Stimulated activated CD8-positive, alpha-beta memory T cell treated with anti-CD3 and anti-CD28 coated beads, Interleukin-7, amount 100 ng/mL, for 4 hours (primary cell): ENCODE measurements around the gene GDAP2.
"Not testable (repeated sequence)": the region's sequence is repeated elsewhere in the genome, so short reads cannot be mapped to it uniquely, and the experiment has no call there.

Source experiments
- DNase-seq, 2 donors: peaks; one replicate each; pipeline ENCODE4 v3.0.0-alpha.2; 2020; ENCODE audit warnings: low read depth in 2 of 2

GDAP2 gene, protein sequence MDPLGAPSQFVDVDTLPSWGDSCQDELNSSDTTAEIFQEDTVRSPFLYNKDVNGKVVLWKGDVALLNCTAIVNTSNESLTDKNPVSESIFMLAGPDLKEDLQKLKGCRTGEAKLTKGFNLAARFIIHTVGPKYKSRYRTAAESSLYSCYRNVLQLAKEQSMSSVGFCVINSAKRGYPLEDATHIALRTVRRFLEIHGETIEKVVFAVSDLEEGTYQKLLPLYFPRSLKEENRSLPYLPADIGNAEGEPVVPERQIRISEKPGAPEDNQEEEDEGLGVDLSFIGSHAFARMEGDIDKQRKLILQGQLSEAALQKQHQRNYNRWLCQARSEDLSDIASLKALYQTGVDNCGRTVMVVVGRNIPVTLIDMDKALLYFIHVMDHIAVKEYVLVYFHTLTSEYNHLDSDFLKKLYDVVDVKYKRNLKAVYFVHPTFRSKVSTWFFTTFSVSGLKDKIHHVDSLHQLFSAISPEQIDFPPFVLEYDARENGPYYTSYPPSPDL

GRCh38 chr1:117929343-117930172, at the start of gene GDAP2, which contains the start of gene WDR3:
TSS of gene GDAP2 (minus strand) at chr1:117929621. CDS start at chr1:117920357, 9,264 bp downstream.
TSS of gene WDR3 (plus strand) at chr1:117929739. CDS start at chr1:117933320, 3,581 bp downstream.
- DNase-seq = peak; percentile 90 to 92

GRCh38 chr1:117976381-117976780, 47.0 kb upstream of the GDAP2 start:
- DNase-seq = no peak

DNA sequence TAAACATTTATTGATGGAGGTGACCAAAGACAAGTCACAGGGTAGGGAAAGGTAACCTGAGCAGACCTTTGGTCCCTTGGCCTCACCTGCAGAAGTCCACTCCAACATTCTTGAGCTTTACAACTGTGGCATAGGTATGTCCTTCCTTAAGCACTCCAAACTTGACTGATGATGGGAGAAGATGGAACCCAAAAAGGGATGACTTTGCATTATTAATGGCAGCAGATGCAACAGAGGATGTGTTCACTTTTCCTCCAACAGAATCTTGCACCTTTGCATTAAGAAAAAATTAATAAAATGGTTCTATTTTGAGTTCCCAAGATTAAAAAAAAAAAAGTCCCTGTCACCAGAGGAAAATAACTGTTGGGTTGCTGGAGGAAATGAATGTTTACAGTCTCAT, 42.4 kb upstream of the GDAP2 start:
- DNase-seq = no peak

DNA sequence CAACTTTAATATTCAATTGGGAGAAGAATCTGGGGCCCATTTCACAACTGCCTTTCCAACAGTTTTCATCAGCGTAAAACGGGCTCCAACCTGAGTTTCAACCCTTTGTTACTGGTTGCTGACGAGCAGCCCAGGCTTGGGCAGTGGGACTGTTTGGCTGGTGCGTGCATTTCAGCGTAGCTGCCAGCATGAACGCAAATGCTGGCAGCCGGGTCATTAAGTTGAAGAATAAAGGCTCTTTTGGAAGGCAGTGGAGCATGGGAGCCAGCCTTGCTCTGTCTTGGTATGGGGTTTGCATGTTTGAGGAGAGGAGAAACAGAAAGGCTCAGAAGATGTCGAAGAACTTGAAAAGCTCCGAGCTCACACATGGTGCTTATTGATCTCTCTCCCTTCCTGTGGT, 40.8 kb upstream of the GDAP2 start:
- no peak for DNase-seq

DNA sequence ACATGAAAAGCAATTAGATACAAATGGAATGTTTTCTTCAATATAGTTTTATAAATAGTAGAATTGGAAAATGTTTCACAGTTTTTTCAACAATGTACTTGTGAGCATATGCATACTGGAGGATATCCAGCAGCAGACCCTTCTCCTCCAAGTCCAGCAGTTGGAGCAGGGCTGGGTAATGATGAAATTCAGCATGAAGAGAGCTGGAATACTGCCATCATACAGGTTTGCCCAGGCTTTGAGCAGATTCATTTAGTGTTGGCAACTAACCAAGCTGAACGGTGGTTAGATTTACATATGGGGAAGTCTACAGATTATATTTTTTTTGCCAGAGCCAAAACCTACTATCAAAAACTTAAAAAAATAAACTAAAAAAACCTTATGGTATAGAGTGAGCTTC, 38.5 kb upstream of the GDAP2 start:
- DNase-seq = no peak

GRCh38 chr1:117967477-117967876, 38.1 kb upstream of the GDAP2 start:
- no peak for DNase-seq

DNA sequence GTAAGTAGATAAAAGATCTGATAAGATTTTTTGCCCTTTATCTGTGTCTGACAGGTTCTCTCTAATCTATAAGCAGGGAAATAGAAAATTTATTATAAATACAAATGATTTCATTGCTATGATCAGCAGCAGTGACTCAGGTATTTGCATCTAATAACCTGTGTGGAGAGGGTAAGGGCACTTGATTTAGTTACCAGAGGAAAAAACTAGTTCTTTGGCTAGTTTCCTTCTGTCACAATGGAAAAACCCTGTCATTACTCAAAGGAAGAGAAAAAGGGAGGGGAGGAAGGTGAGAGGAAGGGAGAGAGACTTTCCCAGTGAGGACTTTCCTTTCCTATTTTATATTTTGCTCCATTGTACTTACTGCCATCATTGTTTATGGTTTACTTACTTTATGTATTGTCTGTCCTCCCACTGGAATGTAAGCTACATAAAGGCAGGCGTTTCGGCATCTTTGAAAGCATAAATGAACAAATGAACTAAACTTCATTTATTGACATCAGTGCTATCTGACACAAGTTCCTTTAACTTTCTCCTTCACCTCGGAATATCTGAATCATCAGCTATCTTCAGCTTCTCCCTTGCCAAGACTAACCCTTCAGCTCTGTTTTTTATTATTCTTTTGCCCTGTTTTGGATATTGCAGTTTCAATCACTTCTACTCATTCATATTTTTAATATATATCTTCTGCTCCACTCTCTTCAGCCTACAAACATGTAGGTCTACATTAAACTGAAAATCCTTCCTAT, 35.0 kb upstream of the GDAP2 start:
- no peak for DNase-seq

- no peak for DNase-seq
Observed at GRCh38 chr1:117959364-117959763, 29.9 kb upstream of the GDAP2 start.

DNA sequence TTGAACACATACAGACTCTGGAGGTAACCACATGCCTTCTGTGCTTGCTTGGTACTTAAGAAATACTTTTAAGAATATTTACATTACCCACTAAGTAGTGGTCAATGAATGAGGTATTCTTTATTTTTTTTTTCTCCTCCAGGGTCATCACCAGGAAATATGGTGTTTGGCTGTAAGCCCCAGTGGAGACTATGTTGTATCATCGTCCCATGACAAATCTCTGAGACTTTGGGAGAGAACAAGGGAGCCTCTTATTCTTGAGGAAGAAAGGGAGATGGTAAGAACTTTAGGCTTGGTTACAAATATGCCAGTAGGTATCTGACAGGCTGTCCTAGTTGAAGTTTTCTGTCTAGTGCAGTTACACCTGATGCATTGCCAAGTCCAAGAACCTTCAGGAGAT, 23.0 kb upstream of the GDAP2 start:
- DNase-seq = no peak

- no peak for DNase-seq
Observed at GRCh38 chr1:117942293-117942692, 12.9 kb upstream of the GDAP2 start.

DNA sequence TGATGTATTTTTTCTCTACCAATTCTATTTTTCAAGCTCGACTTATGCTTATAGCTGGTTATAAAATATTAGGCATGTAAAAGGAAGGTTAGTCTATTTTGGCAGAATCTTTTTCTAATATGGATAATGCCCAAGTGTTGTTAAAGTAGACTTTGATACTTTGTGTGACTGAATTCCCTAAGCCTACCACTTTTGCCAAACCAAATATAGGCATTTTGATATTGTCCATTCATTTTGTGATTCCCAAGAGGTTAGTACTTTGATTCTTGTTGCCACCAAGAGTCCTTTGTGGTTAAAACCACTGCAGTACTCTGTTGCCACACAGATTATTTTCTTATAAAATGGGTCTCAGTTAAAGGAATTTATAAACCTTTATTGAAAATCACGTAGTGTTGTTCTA, 4.3 kb upstream of the GDAP2 start:
- no peak for DNase-seq

DNA sequence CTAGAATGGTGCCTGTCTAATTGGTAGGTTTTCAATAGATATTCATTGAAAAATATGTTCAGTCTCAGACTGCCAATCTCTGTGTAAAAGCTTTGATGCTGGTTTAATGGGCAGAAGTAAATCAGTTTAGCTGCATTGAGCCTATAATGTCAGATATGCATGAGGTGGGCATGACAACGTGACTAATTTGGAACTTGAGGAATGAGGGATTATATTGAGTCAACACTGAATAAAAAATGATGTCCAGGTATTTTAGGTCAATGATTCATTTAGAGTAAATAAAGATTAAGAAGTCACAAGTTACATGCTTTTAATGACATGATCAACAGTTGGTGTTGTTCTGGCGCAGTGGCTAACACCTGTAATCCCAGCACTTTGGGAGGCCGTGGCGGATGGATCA, 3.2 kb upstream of the GDAP2 start:
- no peak for DNase-seq

GRCh38 chr1:117930484-117930883, 1.1 kb upstream of the GDAP2 start:
- no peak for DNase-seq

DNA sequence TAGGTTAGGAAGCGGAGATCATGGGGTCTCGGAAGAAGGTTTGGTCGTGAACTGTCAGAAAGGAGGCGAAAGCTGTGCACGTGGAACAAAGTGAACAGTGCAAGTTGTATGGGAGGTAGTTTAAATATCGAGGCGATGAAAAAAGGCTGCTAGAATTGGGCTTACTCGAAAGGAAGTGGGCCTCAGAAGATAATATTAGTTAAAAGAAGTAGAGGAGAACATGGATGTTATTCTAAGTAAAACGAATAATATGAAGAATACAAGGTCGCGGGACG, 689 bp upstream of the GDAP2 start:
- no peak for DNase-seq

DNA sequence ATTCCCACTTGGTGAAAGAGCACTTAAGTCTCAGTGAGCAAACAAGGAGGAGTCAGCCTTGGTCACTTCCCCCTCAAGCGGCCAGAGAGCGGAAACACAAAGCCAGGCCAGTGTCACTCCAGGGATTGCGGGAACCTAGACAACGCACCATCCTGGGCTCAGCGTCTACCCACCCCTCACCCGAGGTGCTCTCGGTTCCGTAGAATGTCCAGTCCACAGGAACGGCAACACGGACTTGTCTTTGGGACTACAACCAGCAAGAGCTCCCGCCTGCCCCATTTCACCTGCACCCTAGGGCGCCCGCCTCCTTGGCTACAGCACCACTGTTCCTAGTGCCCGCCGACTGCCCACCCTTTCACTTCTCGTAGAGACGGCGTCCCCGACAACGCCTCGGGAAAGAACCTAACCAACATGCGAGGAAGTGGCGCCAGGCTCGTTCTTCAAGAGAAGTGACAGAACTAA, 509 bp downstream of the GDAP2 start:
- no peak for DNase-seq

DNA sequence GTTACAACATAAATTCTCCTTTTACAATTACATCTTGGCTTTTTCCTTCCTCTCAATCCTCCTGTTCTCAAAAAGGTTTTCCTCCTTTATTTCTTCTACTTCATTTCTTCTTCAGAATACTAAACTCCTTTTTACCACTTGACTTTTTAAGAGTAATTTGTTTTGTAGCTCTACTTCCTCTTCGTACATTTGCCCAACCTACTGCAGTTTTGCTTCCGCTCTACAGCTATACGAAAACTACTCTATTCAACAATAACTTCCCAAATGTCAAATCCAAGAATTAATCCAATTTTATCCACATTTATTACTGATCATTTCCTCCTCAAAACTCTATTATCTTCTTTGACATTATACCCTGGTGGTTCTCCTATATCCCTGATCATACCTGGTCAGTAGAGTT, 3.4 kb downstream of the GDAP2 start:
- no peak for DNase-seq

DNA sequence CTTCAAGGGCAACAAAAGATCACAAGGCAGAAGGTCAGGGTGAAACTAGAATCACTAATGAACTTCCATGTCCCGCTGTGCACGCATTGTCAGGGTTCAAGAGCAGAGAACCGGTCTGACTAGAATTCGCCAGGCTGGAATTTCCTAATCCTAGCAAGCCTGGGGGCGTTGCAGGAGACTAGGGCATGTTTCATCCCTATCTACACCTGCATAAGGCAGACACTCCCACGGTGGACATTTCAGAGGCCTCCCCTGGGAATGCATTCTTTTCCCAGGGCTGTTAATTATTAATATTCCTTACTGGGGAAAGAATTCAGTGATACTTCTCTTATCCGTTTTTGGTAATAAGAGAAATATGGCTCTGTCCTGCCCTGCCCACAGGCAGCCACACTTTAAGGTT, 6.7 kb downstream of the GDAP2 start:
- not testable (repeated sequence) for DNase-seq

- no peak for DNase-seq
Observed at GRCh38 chr1:117921991-117922390, 7.4 kb downstream of the GDAP2 start.

DNA sequence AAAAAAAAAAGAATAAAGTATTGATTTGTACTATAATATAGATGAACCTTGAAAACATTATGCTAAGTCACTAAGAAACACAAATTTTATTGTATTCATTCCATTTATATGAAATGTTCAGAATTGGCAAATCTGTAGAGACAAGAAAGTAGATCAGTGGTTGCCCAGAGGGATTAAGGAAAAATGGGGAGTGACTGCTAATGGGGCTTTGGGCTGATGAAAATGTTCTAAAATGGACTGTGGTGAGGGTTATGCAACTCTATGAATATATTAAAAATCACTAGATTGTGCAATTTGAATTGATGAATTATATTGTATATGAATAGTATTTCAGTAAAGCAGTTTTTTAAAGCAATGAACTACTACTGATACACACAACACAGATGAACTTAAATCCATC, 10.0 kb downstream of the GDAP2 start:
- no peak for DNase-seq

GRCh38 chr1:117911051-117911450, 18.4 kb downstream of the GDAP2 start:
- no peak for DNase-seq

- DNase-seq = no peak
Observed at GRCh38 chr1:117905019-117905418, 24.4 kb downstream of the GDAP2 start.

- no peak for DNase-seq
Observed at GRCh38 chr1:117904485-117904884, 24.9 kb downstream of the GDAP2 start.
